ENCODE data around the gene GAGE10.
"Not testable (repeated sequence)": the region's sequence is repeated elsewhere in the genome, so short reads cannot be mapped to it uniquely, and the experiment has no call there.

The GAGE10 gene

DNA sequence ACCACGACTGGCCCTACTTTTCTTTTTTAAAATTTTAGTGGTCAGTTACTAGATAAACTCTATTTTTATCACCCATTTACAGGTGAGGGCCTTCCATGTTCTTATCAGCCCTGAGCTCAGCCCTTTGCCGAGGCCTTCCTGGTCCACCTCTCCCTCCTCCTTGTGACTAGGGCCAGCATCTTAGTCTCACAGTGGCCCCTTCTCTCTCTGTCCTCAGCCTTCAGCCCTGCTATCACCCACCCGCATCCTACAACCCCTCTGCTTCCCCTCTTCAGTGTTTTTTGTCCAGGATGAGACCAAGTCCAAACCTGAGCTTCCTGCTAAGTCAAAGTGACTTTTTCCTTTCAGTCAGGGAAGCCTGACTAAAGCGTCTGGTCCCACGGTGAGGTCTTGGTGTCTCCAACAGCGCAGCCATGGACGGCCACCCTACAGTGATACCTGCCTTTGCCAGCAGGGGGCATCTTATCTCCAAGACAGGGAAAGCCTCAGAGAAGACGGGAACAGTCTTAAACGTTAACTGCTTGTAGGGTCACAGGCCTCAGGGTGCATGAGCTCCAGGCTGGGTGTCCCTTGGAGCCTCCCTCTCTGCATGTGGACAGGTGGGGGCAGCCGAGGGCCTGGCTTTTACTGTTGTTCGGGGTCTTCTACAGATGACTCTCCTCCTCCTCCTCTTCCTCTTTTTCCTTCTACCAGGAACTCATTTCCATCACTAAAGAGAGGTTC lies 11.7 kb upstream of the GAGE10 start:
- peak; percentile 57 for TF ChIP-seq CTCF (conservative IDR thresholded peaks at IDR 0.05)
- H3K27ac ChIP-seq, result no peak overlapping the region

GRCh38 chrX:49292400-49293362 lies 10.8 kb upstream of the GAGE10 start:
- H3K27ac ChIP-seq, result no peak overlapping the region
- no peak for TF ChIP-seq CTCF (conservative IDR thresholded peaks at IDR 0.05)

- not testable (repeated sequence) for H3K27ac ChIP-seq
Observed at GRCh38 chrX:49299293-49299692, 4.2 kb upstream of the GAGE10 start.

DNA sequence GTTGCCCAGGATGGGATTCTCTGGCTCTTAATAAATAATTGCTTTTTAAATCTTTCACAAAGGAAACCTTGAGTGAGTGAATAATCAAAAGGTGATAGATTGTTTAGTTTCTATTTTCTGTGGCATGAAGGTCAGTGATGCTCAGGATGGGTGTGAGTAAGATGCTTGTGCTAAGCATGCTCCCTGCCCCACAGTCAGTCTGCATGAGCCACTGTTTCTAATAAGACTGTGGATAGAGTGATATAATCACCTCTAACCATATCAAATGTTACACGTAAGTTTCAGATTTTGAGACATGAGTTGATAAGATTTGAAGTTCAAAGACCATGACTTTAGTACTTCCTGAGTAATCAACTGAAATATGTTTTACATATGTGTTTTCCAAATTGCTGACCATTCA lies 2.7 kb upstream of the GAGE10 start:
- no peak for TF ChIP-seq CTCF (conservative IDR thresholded peaks at IDR 0.05)
- H3K27ac ChIP-seq, result no peak overlapping the region

DNA sequence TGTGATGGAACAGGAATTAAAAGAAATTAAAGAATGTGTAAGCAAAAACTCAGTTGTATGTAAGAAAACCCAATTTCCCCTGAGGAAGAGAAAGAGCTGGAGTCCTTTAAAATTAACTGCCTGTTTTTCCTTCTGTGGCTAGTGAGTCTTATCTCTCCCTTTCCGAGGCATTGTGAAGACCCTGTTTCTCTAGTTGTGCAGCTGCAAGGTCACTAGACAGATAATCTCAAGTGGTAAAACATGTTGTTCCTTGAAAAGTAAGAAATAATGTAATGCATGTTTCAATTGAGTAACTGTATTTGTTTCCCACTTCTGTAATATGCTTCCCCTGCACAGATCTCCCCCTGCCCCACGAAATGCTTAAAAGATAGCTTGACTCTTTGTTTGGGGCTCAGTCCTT lies 4.3 kb downstream of the GAGE10 start:
- not testable (repeated sequence) for H3K27ac ChIP-seq

- TF ChIP-seq CTCF (conservative IDR thresholded peaks at IDR 0.05), result no peak
- no peak overlapping the region for H3K27ac ChIP-seq
Observed at GRCh38 chrX:49308604-49309269, 5.3 kb downstream of the GAGE10 start.

DNA sequence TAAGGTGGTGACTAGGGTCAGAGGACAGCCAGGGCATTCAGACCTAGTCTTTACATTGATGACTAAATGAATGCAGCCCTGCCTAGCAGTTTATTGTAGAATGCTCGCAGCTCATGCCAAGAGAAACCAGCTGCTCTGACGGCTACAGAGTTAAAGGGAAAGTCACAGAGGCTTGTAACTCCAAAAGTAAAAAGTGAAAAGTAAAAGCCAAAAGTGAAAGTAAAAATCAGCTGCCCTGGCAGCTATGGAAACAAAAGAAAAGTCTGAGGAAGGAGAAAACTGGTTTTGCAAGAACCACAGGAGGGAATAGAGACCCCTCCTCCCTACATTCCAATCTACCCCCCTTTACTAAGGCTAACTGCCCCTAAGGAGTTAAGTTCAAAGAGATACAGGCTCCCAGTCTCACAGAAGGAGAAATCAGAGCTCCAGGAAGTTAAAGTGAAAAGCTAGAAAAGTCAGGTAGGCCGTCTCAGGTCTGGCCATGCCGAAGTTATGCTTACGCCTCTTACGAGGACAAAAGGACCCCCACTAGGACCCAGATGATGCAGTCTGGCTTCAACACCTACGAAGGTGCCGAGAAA lies 6.0 kb downstream of the GAGE10 start:
- no peak for TF ChIP-seq CTCF (conservative IDR thresholded peaks at IDR 0.05)

GRCh38 chrX:49310371-49310770 lies 6.9 kb downstream of the GAGE10 start:
- no peak for TF ChIP-seq CTCF (conservative IDR thresholded peaks at IDR 0.05)

More for the DNA sequence above, 6.0 kb downstream of the GAGE10 start:
- no peak overlapping the region for H3K27ac ChIP-seq

More at GRCh38 chrX:49310371-49310770, 6.9 kb downstream of the GAGE10 start:
- no peak overlapping the region for H3K27ac ChIP-seq
